GM12892 (cell line): ENCODE data around the gene TMEM178B.
"Not testable (repeated sequence)": the region's sequence is repeated elsewhere in the genome, so short reads cannot be mapped to it uniquely, and the experiment has no call there.

Experiments
- DNase-seq: peaks from one replicate; pipeline ENCODE4 v3.0.0; 2011; ENCODE audit not compliant: insufficient read length
- FAIRE-seq: peaks from 2 replicates; lab custom pipeline; 2011; peaks lifted over from hg19 to GRCh38; lab: Jason Lieb, UNC
- POLR2A ChIP-seq: IDR thresholded peaks from 2 replicates; pipeline ENCODE4 v1.6.1; 2011; ENCODE audit warnings: low read depth, low read length, control low read depth
- POLR2AphosphoS5 ChIP-seq: IDR thresholded peaks from 2 replicates; pipeline ENCODE4 v1.6.1; 2011; ENCODE audit warnings: low read depth, low read length, control low read depth
- TAF1 ChIP-seq: IDR thresholded peaks from 2 replicates; pipeline ENCODE4 v1.6.1; 2011; ENCODE audit warnings: low read depth, mild to moderate bottlenecking, control low read depth, low read length, borderline replicate concordance

Gene TMEM178B

DNA sequence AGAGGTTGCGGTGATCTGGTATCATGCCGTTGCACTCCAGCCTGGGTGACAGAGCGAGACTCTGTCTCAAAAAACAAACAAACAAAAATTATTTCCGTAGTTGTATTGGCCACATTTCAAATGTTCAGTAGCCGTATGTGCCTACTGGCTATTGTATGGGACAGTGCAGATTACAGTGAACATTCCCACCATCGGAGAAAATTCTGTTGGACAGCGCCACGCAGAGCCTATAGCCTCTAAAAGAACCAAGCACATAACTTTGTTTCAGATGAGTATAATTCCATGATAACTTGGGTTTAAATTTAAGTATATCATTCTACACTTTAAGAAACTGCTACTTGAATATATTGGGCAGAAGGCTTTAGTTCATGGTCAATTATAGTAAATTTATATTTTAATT lies 5.4 kb downstream of the TMEM178B start:
- FAIRE-seq, result no peak
- no peak for DNase-seq
- TF ChIP-seq POLR2A (no peak), TAF1 (no peak), POLR2AphosphoS5 (no peak)

DNA sequence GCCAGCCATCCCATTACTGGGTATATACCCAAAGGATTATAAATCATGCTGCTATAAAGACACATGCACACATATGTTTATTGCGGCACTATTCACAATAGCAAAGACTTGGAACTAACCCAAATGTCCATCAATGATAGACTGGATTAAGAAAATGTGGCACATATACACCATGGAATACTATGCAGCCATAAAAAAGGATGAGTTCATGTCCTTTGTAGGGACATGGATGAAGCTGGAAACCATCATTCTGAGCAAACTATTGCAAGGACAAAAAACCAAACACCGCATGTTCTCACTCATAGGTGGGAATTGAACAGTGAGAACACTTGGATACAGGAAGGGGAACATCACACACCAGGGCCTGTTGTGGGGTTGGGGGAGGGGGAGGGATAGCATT lies 15.6 kb downstream of the TMEM178B start:
- FAIRE-seq, DNase-seq: not testable (repeated sequence)

GRCh38 chr7:141094336-141095070 lies 20.6 kb downstream of the TMEM178B start:
- FAIRE-seq (no peak), DNase-seq (no peak)
- TF ChIP-seq TAF1, result no peak
- no peak for TF ChIP-seq POLR2A
- TF ChIP-seq POLR2AphosphoS5, result no peak

DNA sequence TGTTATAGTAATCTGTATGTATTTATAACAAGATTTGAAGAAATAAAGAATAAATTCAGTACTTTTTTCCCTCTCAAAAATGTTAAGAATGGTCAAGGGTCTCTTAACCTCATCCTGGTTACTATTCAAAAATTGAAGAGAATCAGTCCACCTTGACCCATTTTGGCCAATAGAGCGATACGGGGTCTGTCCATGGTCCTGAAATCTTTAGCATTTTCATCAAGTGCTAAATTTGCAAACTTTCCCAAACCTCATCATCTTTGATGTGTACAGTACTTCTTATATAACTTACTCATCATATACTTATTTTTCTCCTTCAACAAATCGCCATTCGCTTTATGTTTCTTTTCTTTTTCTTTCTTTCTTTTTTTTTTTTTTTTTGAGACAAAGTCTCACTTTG lies 23.6 kb downstream of the TMEM178B start:
- no peak for DNase-seq
- no peak for TF ChIP-seq POLR2AphosphoS5
- no peak for TF ChIP-seq TAF1
- TF ChIP-seq POLR2A, result no peak
- FAIRE-seq, result no peak

DNA sequence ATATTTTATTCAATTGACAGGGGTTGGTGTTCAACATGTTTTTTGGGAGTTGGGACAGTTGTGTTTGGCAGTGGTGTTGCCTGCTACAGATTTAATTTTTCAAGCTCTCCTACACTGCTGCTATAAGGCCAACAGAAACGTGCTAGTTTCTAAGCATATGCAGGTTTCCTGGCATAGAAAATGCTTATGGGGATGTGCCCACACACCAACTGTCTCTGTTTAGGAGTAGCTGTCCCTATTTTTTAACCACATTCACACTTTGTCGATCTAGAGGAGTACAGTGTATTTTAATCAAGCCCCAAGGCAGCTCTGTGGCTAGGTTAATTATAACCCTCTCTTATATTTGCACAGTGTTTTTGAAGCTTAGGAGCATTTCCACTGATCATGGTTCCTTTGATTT lies 28.6 kb downstream of the TMEM178B start:
- DNase-seq (no peak), FAIRE-seq (no peak)
- TF ChIP-seq POLR2A, result no peak
- TF ChIP-seq POLR2AphosphoS5, result no peak
- TF ChIP-seq TAF1, result no peak

DNA sequence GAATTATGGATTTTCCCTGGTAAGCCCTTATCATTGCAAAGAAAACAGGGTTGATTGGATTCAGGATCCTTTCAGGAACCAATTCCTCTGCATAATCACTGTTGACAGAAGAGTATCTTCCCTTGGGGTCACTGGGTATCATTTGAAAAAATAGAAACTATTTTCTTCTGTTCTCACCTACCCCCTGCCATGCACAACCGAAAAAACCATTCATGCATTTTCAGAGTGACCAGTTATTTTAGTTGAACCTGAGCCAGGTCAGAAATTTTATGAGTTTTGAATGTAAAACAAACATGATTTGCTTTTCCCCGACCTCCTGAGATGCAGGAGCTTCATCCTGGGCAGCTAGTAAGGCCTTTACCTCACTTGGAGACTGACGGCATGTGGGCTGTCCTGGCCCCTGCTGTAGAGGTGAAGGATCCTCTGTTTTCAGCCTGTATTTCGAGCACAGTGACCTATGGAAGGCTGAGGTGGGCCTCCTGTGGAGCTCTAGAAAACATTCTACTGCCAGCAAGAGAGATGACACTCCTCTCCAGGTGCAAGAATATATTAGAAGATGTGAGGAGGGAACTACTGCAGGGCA lies 30.1 kb downstream of the TMEM178B start:
- FAIRE-seq, result no peak
- no peak for TF ChIP-seq POLR2A
- no peak for TF ChIP-seq TAF1
- no peak for TF ChIP-seq POLR2AphosphoS5
- no peak for DNase-seq

DNA sequence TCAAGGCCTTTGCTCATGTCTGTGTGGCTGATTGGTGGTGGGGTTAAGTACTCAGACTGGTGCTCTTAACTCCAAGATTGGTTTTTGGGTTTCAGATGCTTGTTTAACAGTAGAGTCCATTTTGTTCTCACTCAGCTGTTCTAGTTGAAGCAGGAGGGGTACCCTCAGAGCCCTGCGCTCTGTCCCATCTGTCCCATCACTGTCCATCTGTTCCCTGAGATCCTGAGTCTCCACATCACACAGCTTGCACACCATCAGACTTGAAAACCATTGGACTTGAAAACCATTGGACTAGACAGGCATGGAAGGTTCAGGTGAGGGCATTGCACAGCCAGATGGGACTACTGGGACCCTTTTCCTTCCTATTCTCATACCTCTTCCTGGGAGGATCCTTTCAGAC lies 39.3 kb downstream of the TMEM178B start:
- DNase-seq (no peak), FAIRE-seq (no peak)
- TF ChIP-seq TAF1 (no peak), POLR2A (no peak), POLR2AphosphoS5 (no peak)

GRCh38 chr7:141114029-141114664 lies 40.3 kb downstream of the TMEM178B start:
- TF ChIP-seq TAF1 (no peak), POLR2AphosphoS5 (no peak), POLR2A (no peak)
- DNase-seq (no peak), FAIRE-seq (no peak)

DNA sequence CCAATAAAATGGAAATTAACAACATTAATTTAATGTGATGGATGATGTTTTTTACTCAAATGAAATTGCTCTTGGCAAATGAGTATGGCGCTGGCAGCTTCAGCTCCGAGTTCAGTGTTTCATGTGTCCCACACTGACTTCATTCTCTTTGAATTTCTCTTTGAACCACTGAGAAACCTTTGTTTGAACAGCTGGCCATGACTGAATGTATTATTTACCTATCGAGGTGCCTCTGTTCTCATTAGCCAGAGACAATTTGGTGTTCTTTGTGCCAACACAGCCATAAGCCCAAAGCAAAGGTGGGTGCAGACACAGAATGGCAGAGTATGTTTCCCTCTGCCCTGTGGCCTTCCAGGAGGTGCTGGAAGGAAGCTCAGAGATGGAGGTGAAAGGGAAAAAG lies 42.1 kb downstream of the TMEM178B start:
- DNase-seq (no peak), FAIRE-seq (no peak)
- no peak for TF ChIP-seq POLR2A
- no peak for TF ChIP-seq POLR2AphosphoS5

DNA sequence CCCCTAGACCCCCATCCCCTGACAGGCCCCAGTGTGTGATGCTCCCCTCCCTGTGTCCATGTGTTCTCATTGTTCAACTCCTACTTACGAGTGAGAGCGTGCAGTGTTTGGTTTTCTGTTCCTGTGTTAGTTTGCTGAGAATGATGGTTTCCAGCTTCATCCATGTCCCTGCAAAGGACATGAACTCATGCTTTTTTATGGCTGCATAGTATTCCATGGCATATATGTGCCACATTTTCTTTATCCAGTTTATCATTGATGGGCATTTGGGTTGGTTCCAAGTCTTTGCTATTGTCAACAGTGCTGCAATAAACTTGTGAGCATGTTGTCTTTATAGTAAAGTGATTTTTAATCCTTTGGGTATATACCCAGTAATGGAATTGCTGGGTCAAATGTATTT lies 42.8 kb downstream of the TMEM178B start:
- not testable (repeated sequence) for DNase-seq, FAIRE-seq

DNA sequence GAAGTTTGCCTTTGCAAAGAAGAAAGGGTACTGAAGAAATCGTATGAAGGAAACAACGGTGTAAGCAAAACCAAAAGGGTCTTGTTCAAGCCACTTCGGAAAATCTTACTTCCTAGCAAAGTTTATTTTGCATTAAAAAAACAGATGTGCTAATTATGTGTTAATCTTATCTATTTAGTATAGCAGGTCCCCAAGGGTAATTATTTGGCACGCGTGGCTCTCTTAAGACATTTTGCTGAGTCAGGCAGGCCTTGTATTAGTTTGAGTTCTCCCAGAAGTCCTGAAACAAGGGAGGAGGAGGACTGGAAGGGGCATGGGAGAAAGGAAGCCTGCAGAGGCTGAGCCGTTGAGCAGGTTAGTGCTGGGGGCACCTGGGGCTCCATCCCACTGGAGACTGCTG lies 44.9 kb downstream of the TMEM178B start:
- DNase-seq, result no peak
- FAIRE-seq, result no peak

GRCh38 chr7:141119187-141119586 lies 45.3 kb downstream of the TMEM178B start:
- FAIRE-seq, result no peak
- TF ChIP-seq POLR2A (no peak), POLR2AphosphoS5 (no peak), TAF1 (no peak)

More for the DNA sequence above, 44.9 kb downstream of the TMEM178B start:
- TF ChIP-seq POLR2AphosphoS5 (no peak), TAF1 (no peak), POLR2A (no peak)

GRCh38 chr7:141122736-141123135 lies 48.9 kb downstream of the TMEM178B start:
- TF ChIP-seq POLR2A, result no peak
- DNase-seq, result no peak
- FAIRE-seq, result no peak

More at GRCh38 chr7:141119187-141119586, 45.3 kb downstream of the TMEM178B start:
- DNase-seq, result no peak
